GM19452 (cell line): ENCODE data around the gene ZNF827.

Experiments used
- ATAC-seq: cut with Tn5 transposase; IDR thresholded peaks from one replicate; pipeline ENCODE4 v1.9.1; 2021; ENCODE audit not compliant: unreplicated experiment

Gene ZNF827

GRCh38 chr4:145731028-145731427 is 207.6 kb downstream of the ZNF827 start:
- no peak for ATAC-seq

DNA sequence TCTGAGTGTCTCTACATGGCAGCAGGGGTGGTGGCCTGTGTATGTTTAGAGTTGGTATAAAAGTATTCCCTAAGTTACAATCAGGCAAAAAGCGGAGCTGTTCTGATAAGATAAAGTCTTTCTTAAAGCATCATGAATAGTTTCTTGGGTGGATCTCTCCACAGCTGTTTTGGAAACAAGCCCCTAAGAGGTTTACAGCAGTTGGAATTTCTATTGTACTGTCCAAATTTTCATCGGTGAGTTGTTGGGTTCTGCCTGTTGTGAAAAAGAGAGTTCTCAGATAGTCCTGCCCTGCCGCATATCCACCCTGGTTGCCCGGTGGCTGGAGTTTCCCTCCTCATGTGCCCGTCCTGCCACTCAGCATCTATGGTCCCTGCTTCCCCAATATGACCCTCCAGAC is 208.6 kb downstream of the ZNF827 start:
- ATAC-seq, result no peak

GRCh38 chr4:145723336-145723735 is 215.3 kb downstream of the ZNF827 start:
- ATAC-seq, result no peak

DNA sequence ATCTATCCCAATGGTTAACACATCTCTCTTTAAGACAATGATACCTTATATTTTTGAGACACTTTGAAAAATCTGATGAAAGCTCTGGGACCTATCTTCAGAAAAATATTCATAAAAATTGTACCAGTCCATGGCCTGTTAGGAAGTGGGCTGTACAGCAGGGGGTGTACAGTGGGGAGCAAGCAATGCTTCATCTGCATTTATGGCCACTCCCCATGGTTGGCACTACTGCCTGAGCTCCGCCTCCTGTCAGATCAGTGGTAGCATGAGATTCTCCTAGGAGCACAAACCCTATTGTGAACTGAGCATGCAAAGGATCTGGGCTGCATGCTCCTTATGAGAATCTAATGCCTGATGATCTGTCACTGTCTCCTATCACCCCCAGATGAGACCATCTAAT is 216.1 kb downstream of the ZNF827 start:
- ATAC-seq, result no peak

DNA sequence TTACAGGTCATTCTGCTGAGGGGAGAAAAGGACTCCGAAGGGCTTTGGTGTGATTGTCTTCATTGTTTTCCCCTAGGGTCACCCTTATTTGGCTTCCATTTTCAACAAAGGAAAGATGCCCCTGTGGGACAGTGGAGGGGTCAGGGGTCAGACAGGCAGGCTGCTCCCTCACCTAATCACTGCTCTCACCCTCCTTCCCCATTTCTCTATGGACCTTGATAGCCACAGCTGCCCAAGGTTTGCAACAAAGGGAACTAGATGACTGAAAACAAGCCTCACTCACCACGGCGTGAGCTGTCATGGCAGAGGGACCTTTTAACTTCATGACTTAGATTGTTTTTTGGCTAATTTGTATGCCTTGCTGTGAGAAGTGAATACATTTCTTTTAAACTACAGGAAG is 218.0 kb downstream of the ZNF827 start:
- ATAC-seq, result no peak

DNA sequence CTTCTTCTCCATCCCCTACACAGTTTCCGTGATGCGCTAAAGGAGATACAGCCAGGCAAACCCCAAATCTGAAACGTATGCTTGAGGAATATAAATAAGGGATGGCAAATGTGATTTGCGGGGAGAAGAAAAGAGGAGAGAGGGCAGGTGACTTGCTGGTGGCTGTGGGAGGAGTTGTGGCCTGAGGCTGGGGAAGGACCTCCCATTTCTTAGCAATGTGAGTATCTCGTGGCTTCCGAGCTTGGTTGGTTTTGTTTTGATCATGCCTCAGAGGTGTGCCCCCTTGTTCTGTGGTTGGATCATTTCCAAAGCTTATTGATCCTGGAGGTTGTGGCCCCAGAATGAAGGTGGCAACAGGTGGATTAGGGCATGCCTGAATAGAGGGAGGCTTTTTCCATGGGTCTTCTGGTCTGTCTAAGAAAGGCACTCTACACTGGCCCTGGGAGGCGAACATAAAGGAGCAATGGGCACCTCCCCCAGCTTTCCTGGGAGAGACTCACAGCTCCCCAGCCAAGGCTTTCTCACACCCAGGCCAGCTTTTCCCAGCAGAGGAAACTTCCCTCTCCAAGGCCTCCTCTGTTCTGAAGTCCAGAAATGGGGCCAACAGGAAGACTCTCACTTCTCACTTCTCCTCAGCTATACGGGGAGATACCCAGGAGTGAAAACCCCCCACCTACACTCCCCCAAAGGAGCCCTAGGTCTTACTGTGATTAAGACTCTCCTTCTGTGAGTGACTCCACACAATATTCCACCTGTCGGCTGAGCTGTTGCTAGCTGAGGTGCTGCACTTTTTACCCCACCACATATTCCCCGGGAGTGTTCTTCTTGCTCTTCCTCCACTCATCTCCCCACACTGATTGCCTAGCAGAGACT is 218.6 kb downstream of the ZNF827 start:
- no peak for ATAC-seq

GRCh38 chr4:145716661-145717200 is 221.9 kb downstream of the ZNF827 start:
- ATAC-seq, result no peak

GRCh38 chr4:145716200-145716599 is 222.4 kb downstream of the ZNF827 start:
- ATAC-seq, result no peak

DNA sequence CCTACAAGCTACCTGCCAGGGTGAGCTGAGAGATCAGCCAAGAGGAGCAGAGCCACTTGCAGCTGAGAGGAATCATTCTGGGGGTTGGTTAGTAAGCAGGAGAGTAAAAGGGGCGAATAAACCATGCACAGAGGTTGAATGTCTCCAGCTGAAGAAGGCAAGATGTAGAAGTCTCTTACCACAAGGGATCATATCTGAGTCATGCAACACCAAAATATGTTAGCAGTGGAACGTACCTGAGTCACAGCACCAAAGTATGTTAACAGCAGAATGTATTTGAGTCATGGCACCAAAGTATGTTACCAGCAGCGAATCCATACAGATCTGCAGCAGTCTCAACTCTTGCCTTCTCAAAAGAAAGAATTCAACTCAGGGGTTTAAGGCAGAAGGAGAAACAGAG is 228.8 kb downstream of the ZNF827 start:
- ATAC-seq, result no peak

GRCh38 chr4:145709336-145709735 is 229.3 kb downstream of the ZNF827 start:
- ATAC-seq, result no peak
